ENCODE results near the gene CUL5.

DNA sequence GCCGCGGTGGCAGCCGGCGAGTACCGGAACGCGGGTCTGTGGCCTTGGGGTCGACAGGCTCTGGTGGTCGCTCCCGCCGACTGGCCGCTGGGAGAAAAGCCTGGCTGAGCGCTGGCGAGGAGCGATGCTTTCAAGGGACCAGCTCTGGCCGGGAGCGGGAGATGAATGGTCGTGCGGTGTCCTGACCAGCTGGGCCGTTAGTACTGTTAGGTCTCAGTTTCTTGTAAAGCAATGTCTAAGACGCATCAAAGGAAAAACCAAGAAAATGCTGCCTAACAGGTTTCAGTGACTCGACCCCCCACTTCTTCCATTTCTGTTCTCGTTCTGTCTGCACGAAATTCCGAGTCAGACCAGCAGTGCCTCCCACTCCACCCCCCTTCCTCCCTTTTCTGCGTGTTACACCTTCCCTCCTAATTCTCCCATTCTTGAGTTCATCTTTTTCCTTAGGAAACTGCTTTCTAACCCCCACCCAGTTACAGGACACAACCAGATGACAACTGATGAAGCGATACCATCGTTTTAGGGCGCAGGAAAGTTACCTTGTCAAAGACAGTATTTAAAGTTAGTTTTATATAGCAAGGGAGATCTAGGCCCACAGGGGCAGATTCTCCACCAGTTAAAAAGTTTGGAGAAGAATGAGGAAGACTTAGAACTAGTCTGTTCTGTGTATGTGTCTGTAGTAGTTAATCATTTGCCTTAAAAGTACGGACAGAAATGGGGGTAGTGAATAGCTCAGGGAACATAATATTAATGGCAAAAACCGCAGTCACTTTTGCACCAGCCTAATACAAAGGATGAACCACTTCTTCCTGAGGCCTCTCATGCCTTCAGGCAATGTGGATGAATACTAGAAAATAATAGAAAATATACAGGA, 1.0 kb downstream of the CUL5 start:
- TF ChIP-seq POLR2A (IDR thresholded peaks at IDR 0.05; ENCODE audit: low read depth, low read length) (no peak), TAF1 (IDR thresholded peaks at IDR 0.05; ENCODE audit: low read depth, low read length) (no peak), POLR2AphosphoS5 (IDR thresholded peaks at IDR 0.05; ENCODE audit: low read depth, low read length) (no peak), SPI1 (IDR thresholded peaks at IDR 0.05; ENCODE audit: low read depth, low read length) (no peak), POU2F2 (IDR thresholded peaks at IDR 0.05; ENCODE audit: low read depth, low read length) (no peak)
